ENCODE measurements around the gene MYLK. TPM values are rescaled to one million over a fixed set of nuclear protein-coding genes. Genes with fewer than 3 reads are reported as not detected.
"Not testable (repeated sequence)": the region's sequence is repeated elsewhere in the genome, so short reads cannot be mapped to it uniquely, and the experiment has no call there.

Gene MYLK
- total RNA-seq, 4 donors from 2014 or later, result 420 to 1,252 (median 768) TPM

GRCh38 chr3:123907720-123908119 lies 23.6 kb upstream of the MYLK start:
- no peaks in the 10 kb centered on the region for H3K9me3 ChIP-seq
- no peak overlapping the region for H3K4me3 ChIP-seq
- no peaks in the 10 kb centered on the region for H3K27me3 ChIP-seq
- TF ChIP-seq CTCF (IDR thresholded peaks at IDR 0.05) (no peak), POLR2A (IDR thresholded peaks at IDR 0.05) (no peak)
- no peaks in the 10 kb centered on the region for H3K4me1 ChIP-seq
- intact Hi-C loops (cut with DNase I; ENCODE audit: low total_unique reads), result no loop called here
- no peak for DNase-seq
- H3K36me3 ChIP-seq, result no peaks in the 10 kb centered on the region
- H3K27ac ChIP-seq, result no peak overlapping the region

GRCh38 chr3:123899300-123899865 lies 15.3 kb upstream of the MYLK start:
- no peak overlapping the region for H3K27ac ChIP-seq
- intact Hi-C loops (cut with DNase I; ENCODE audit: low total_unique reads), result no loop called here
- no peaks in the 10 kb centered on the region for H3K36me3 ChIP-seq
- no peaks in the 10 kb centered on the region for H3K4me1 ChIP-seq
- no peaks in the 10 kb centered on the region for H3K9me3 ChIP-seq
- H3K27me3 ChIP-seq, result no peaks in the 10 kb centered on the region
- no peak for DNase-seq
- no peak overlapping the region for H3K4me3 ChIP-seq
- TF ChIP-seq POLR2A (IDR thresholded peaks at IDR 0.05), result no peak
- TF ChIP-seq CTCF (IDR thresholded peaks at IDR 0.05), result no peak

GRCh38 chr3:123893012-123893411 lies 8.9 kb upstream of the MYLK start:
- no peak for DNase-seq
- Histone ChIP-seq H3K9me3 (no peaks in the 10 kb centered on the region), H3K27me3 (no peaks in the 10 kb centered on the region), H3K4me1 (no peaks in the 10 kb centered on the region), H3K27ac (no peak overlapping the region), H3K4me3 (no peak overlapping the region), H3K36me3 (no peaks in the 10 kb centered on the region)
- intact Hi-C loops (cut with DNase I; ENCODE audit: low total_unique reads), result no loop called here
- TF ChIP-seq POLR2A (IDR thresholded peaks at IDR 0.05), result no peak
- no peak for TF ChIP-seq CTCF (IDR thresholded peaks at IDR 0.05)

- TF ChIP-seq POLR2A (IDR thresholded peaks at IDR 0.05) (no peak), CTCF (IDR thresholded peaks at IDR 0.05) (no peak)
- no peak overlapping the region for H3K4me3 ChIP-seq
- no peaks in the 10 kb centered on the region for H3K36me3 ChIP-seq
- H3K9me3 ChIP-seq, result no peaks in the 10 kb centered on the region
- no peaks in the 10 kb centered on the region for H3K27me3 ChIP-seq
- DNase-seq, result no peak
- intact Hi-C loops (cut with DNase I; ENCODE audit: low total_unique reads), result no loop called here
- H3K4me1 ChIP-seq, result no peaks in the 10 kb centered on the region
- no peak overlapping the region for H3K27ac ChIP-seq
Measured at GRCh38 chr3:123892195-123892594, 8.1 kb upstream of the MYLK start.

- H3K4me1 ChIP-seq; intact Hi-C loops (cut with DNase I; ENCODE audit: low total_unique reads); H3K27me3 ChIP-seq; H3K36me3 ChIP-seq; H3K27ac ChIP-seq; H3K9me3 ChIP-seq; DNase-seq; H3K4me3 ChIP-seq: not testable (repeated sequence)
Measured at GRCh38 chr3:123890991-123891390, 6.9 kb upstream of the MYLK start.

GRCh38 chr3:123890162-123890561 lies 6.0 kb upstream of the MYLK start:
- intact Hi-C loops (cut with DNase I; ENCODE audit: low total_unique reads); H3K27me3 ChIP-seq: not testable (repeated sequence)

More at GRCh38 chr3:123890162-123890561, 6.0 kb upstream of the MYLK start:
- not testable (repeated sequence) for H3K4me3 ChIP-seq, DNase-seq, H3K27ac ChIP-seq, H3K4me1 ChIP-seq, H3K9me3 ChIP-seq, H3K36me3 ChIP-seq
